HG02678 (cell line): ENCODE measurements around the gene SLC25A10.
A peak's percentile ranks its signal among the peaks of the same experiment; 100 is the strongest.
"Not testable (repeated sequence)": the region's sequence is repeated elsewhere in the genome, so short reads cannot be mapped to it uniquely, and the experiment has no call there.

ENCODE experiments used
- ATAC-seq: cut with Tn5 transposase; IDR thresholded peaks from one replicate; pipeline ENCODE4 v1.9.1; 2021; ENCODE audit warnings: mild to moderate bottlenecking, moderate library complexity; ENCODE audit not compliant: unreplicated experiment

The SLC25A10 gene

GRCh38 chr17:81711814-81712467 is at the start of gene SLC25A10:
Gene SLC25A10 (plus strand): TSS chr17:81712284. CDS start chr17:81712427, 143 bp downstream.
- peak; percentile 69 for ATAC-seq

- no peak for ATAC-seq
Observed at GRCh38 chr17:81664051-81664470, 48.0 kb upstream of the SLC25A10 start.

- peak; percentile 14 for ATAC-seq
Observed at GRCh38 chr17:81665205-81666091, 46.6 kb upstream of the SLC25A10 start.

- peak; percentile 11 for ATAC-seq
Observed at GRCh38 chr17:81666092-81666341, 46.1 kb upstream of the SLC25A10 start.

- peak; percentile 91 for ATAC-seq
Observed at GRCh38 chr17:81666342-81667191, 45.5 kb upstream of the SLC25A10 start, which contains the start of the genes CCDC137 and OXLD1. Gene CCDC137 (plus strand): TSS chr17:81666737. CDS start chr17:81666767, 30 bp downstream. Gene OXLD1 (minus strand): TSS chr17:81666605. CDS start chr17:81666577, 28 bp downstream.

- no peak for ATAC-seq
Observed at GRCh38 chr17:81667754-81668153, 44.3 kb upstream of the SLC25A10 start.

GRCh38 chr17:81672504-81672903 is 39.6 kb upstream of the SLC25A10 start:
- ATAC-seq = no peak

- no peak for ATAC-seq
Observed at GRCh38 chr17:81672954-81673353, 39.1 kb upstream of the SLC25A10 start.

GRCh38 chr17:81673561-81674258 is 38.4 kb upstream of the SLC25A10 start:
- no peak for ATAC-seq

GRCh38 chr17:81675515-81676221 is 36.4 kb upstream of the SLC25A10 start:
- ATAC-seq = not testable (repeated sequence)

- ATAC-seq = no peak
Observed at GRCh38 chr17:81676906-81677305, 35.2 kb upstream of the SLC25A10 start.

- no peak for ATAC-seq
Observed at GRCh38 chr17:81680150-81680549, 31.9 kb upstream of the SLC25A10 start.

- ATAC-seq = no peak
Observed at GRCh38 chr17:81681672-81682071, 30.4 kb upstream of the SLC25A10 start.

GRCh38 chr17:81682565-81683207 is 29.4 kb upstream of the SLC25A10 start:
- no peak for ATAC-seq

GRCh38 chr17:81683208-81683583 is 28.9 kb upstream of the SLC25A10 start:
- no peak for ATAC-seq

GRCh38 chr17:81683584-81684441 is 28.3 kb upstream of the SLC25A10 start, which contains the start of the genes ARL16 and HGS:
Gene ARL16 (minus strand): TSS chr17:81683797. CDS start chr17:81683753, 44 bp downstream.
Gene HGS (plus strand): TSS chr17:81684011. CDS start chr17:81684067, 56 bp downstream.
- peak; percentile 93 for ATAC-seq

GRCh38 chr17:81684442-81684911 is 27.6 kb upstream of the SLC25A10 start:
- no peak for ATAC-seq

GRCh38 chr17:81685108-81685507 is 27.0 kb upstream of the SLC25A10 start:
- no peak for ATAC-seq
